Eye (tissue), 1 donor: Measurements from ENCODE around the gene MEGF6.

Experiments
- DNase-seq: peaks from one replicate; pipeline ENCODE4 v3.0.0-alpha.2; 2015

The MEGF6 gene

GRCh38 chr1:3534803-3535637, 76.3 kb downstream of the MEGF6 start:
- DNase-seq, result no peak

GRCh38 chr1:3533067-3534048, 78.0 kb downstream of the MEGF6 start:
- DNase-seq, result no peak

- no peak for DNase-seq
Measured at GRCh38 chr1:3531928-3532327, 79.4 kb downstream of the MEGF6 start.

GRCh38 chr1:3530926-3531818, 80.1 kb downstream of the MEGF6 start:
- DNase-seq, result peak; percentile 87

GRCh38 chr1:3530086-3530925, 81.0 kb downstream of the MEGF6 start:
- DNase-seq, result peak; percentile 57

GRCh38 chr1:3529099-3529729, 82.1 kb downstream of the MEGF6 start:
- no peak for DNase-seq

GRCh38 chr1:3527774-3528173, 83.5 kb downstream of the MEGF6 start:
- peak; percentile 45 for DNase-seq

- DNase-seq, result no peak
Measured at GRCh38 chr1:3525551-3526482, 85.5 kb downstream of the MEGF6 start.

GRCh38 chr1:3524556-3525203, 86.6 kb downstream of the MEGF6 start:
- no peak for DNase-seq

- DNase-seq, result no peak
Measured at GRCh38 chr1:3523980-3524379, 87.3 kb downstream of the MEGF6 start.

- peak; percentile 45 for DNase-seq
Measured at GRCh38 chr1:3522564-3523265, 88.6 kb downstream of the MEGF6 start.

- DNase-seq, result no peak
Measured at GRCh38 chr1:3522112-3522511, 89.2 kb downstream of the MEGF6 start.

- no peak for DNase-seq
Measured at GRCh38 chr1:3521426-3521825, 89.9 kb downstream of the MEGF6 start.

GRCh38 chr1:3520419-3521378, 90.6 kb downstream of the MEGF6 start:
- DNase-seq, result no peak

GRCh38 chr1:3519301-3519885, 91.9 kb downstream of the MEGF6 start:
- DNase-seq, result no peak

- DNase-seq, result no peak
Measured at GRCh38 chr1:3518756-3519155, 92.6 kb downstream of the MEGF6 start.

- DNase-seq, result no peak
Measured at GRCh38 chr1:3518256-3518655, 93.1 kb downstream of the MEGF6 start.
